ENCODE measurements around the gene PAPOLG.

Gene PAPOLG

DNA sequence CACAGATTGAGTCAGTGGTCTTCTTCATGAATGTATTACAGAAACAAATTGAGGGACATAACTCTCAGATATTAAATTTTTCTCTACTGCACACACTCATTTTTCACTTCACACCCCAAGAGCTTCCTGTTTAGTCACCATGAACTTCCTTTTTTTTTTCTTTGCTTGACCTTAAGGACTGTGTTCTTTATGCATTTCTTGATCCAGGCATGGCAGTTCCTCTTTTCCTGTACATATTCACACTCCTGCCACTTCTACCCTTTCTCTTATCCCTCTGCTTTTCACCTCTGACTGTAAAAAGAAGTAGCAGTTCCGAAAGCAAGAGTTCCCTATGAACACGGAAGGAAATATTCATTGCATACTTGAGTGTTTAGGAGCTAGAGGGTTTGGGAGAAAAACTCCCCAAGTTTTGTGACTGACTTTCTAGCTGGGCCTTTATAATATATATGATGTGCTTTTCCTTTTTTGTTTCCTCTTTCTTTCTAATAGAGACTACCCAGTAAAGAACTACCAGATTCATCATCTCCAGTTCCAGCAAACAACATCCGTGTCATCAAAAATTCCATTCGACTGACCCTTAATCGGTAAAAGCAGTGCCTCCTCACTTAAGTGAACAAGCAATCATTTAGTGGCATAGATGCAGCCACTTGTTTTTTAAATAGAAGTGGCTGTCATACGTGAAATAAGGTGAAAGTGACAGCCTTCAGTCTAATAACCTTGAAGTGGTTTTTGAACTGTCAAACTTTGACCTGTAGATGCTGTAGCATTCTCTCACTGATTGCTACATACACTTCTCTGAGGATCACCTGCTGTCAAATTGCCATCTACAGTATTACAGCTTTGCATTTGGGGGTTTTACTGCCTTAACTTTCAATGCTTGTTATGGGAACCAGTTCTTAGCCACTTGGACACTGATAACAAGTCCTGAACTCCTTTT lies 40.8 kb downstream of the PAPOLG start:
- DNase-seq, result no peak
- Histone ChIP-seq H3K4me3 (ENCODE audit: low read depth, low read length) (no peak overlapping the region), H3K36me3 (replicated peaks) (peaks cover 14% of the 10 kb centered on the region), H3K27ac (no peak overlapping the region), H3K27me3 (replicated peaks) (no peaks in the 10 kb centered on the region)
- TF ChIP-seq, protein P1, sequence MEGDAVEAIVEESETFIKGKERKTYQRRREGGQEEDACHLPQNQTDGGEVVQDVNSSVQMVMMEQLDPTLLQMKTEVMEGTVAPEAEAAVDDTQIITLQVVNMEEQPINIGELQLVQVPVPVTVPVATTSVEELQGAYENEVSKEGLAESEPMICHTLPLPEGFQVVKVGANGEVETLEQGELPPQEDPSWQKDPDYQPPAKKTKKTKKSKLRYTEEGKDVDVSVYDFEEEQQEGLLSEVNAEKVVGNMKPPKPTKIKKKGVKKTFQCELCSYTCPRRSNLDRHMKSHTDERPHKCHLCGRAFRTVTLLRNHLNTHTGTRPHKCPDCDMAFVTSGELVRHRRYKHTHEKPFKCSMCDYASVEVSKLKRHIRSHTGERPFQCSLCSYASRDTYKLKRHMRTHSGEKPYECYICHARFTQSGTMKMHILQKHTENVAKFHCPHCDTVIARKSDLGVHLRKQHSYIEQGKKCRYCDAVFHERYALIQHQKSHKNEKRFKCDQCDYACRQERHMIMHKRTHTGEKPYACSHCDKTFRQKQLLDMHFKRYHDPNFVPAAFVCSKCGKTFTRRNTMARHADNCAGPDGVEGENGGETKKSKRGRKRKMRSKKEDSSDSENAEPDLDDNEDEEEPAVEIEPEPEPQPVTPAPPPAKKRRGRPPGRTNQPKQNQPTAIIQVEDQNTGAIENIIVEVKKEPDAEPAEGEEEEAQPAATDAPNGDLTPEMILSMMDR (IDR thresholded peaks at IDR 0.05; ENCODE audit: low read depth, low read length, missing control alignments), result no peak
- in situ Hi-C loops (cut with HindIII; ENCODE audit: low pct_ligation_motif_present, low sequenced_read_pairs), result no loop called here

DNA sequence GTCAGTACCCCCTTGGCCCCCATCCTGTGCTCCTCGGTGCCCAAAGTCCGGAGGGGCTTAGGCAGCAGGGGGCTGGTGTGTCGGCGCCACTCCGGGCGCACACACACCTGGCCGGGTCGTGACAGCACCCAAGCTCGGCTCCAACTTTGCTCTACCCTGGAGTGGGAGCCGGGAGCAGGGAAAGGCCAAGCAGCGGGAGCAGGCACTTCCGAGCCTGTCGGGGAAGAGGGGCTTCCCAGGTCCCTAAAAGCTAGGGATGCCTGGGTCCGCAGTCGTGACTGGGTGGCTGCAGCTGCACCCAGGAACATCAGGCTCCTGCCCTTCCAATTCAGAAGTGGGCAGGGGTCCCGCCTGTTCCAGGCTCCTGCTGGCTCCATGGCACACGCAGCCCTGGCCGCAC lies 48.4 kb downstream of the PAPOLG start:
- H3K36me3 ChIP-seq (replicated peaks), result peaks cover 10% of the 10 kb centered on the region
- DNase-seq, result no peak
- H3K27ac ChIP-seq, result no peak overlapping the region
- H3K4me3 ChIP-seq (ENCODE audit: low read depth, low read length), result no peak overlapping the region
- H3K27me3 ChIP-seq (replicated peaks), result no peaks in the 10 kb centered on the region
- in situ Hi-C loops (cut with HindIII; ENCODE audit: low pct_ligation_motif_present, low sequenced_read_pairs), result no loop called here
- TF ChIP-seq, protein P1 (IDR thresholded peaks at IDR 0.05; ENCODE audit: low read depth, low read length, missing control alignments), result no peak

DNA sequence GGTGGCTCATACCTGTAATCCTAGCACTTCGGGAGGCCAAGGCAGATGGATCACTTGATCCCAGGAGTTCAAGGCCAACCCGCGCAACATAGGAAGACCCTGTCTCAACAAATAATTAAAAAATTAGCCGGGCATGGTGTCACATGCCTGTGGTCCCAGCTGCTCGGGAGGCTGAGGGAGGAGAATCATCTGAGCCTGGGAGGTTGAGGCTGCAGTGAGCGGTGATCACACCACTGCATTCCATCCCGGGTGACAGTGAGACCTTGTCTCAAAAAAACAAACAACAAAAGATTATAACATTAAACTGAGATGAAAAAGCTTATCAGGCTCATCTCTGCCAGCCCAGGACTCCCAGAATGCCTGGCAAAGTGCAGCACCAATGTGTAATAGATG lies 50.5 kb downstream of the PAPOLG start:
- peaks cover 6% of the 10 kb centered on the region for H3K36me3 ChIP-seq (replicated peaks)
- TF ChIP-seq, protein P1 (IDR thresholded peaks at IDR 0.05; ENCODE audit: low read depth, low read length, missing control alignments), result no peak
- in situ Hi-C loops (cut with HindIII; ENCODE audit: low pct_ligation_motif_present, low sequenced_read_pairs), result no loop called here
- no peak overlapping the region for H3K4me3 ChIP-seq (ENCODE audit: low read depth, low read length)
- H3K27me3 ChIP-seq (replicated peaks), result no peaks in the 10 kb centered on the region
- no peak overlapping the region for H3K27ac ChIP-seq
- no peak for DNase-seq

DNA sequence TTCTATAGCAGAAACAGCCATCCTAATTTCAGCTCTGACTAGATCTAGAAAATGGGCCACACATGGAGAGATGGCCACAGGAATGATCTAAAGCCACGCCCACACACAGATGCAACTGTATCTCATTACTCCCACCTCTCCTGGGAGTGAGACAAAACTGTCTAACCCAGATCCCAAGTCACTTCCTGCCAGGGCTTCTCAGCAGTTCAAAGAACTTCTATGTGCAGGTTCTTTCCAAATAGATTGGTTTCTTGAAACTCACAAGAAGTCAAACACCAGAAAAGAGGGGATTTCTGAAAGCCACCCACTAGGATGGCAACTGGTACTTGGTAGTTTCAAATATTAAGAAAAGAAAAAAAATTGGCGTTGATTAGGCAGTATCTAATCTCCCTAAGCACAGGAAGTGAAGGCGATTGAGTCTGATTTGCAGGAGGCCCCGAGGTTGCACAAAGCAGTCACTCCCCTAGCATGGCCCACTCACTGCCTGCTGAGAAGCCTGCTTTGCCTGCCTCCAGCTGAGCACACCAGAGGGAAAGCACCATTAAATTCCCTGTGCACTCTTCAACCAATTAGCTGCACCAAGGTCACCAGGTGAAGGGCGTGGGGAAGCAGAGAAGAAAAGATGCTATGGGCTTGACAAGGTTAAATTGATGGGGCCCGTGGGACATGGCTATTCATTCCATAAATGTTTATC lies 51.1 kb downstream of the PAPOLG start:
- no peak overlapping the region for H3K27ac ChIP-seq
- DNase-seq, result peak; percentile 81
- peaks cover 6% of the 10 kb centered on the region for H3K36me3 ChIP-seq (replicated peaks)
- TF ChIP-seq, protein P1 (IDR thresholded peaks at IDR 0.05; ENCODE audit: low read depth, low read length, missing control alignments), result no peak
- no peak overlapping the region for H3K4me3 ChIP-seq (ENCODE audit: low read depth, low read length)
- no peaks in the 10 kb centered on the region for H3K27me3 ChIP-seq (replicated peaks)
- in situ Hi-C loops (cut with HindIII; ENCODE audit: low pct_ligation_motif_present, low sequenced_read_pairs), result no loop called here

DNA sequence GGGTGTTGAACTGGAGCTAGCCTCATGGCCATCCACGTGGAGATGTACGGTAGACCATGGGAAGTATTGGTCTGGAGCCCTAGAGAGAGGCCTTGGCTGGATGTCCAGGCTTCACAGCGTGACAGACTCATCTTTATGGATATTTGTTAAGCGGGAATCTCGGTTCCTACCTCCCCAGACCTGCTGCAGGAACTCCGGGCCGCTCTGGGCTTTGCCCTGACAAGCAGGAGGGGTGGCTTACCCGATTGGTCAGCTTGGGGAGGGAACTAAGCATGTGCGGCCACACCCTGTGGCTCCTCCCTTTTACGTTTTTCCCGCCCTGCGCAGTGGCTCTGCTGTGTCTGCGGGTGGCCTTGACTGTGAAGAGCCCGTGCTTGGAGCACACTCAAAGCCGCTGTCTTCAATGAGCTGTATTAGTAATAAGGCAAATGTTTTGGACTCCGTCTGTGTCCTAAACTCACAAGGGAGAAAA lies 52.3 kb downstream of the PAPOLG start:
- no peak overlapping the region for H3K27ac ChIP-seq
- H3K36me3 ChIP-seq (replicated peaks), result no peaks in the 10 kb centered on the region
- no peak for DNase-seq
- no peak overlapping the region for H3K4me3 ChIP-seq (ENCODE audit: low read depth, low read length)
- TF ChIP-seq, protein P1 (IDR thresholded peaks at IDR 0.05; ENCODE audit: low read depth, low read length, missing control alignments), result no peak
- no peaks in the 10 kb centered on the region for H3K27me3 ChIP-seq (replicated peaks)
- in situ Hi-C loops (cut with HindIII; ENCODE audit: low pct_ligation_motif_present, low sequenced_read_pairs), result no loop called here

All from brain microvascular endothelial cell (primary cell).